GM12891 (cell line): ENCODE measurements around the gene TSC22D1.
"Not testable (repeated sequence)": the region's sequence is repeated elsewhere in the genome, so short reads cannot be mapped to it uniquely, and the experiment has no call there.

Experiments
- DNase-seq: peaks from one replicate; pipeline ENCODE4 v3.0.0; 2011; ENCODE audit warnings: low spot score; ENCODE audit not compliant: insufficient read length
- FAIRE-seq: peaks from 2 replicates; lab custom pipeline; 2011; peaks lifted over from hg19 to GRCh38; lab: Jason Lieb, UNC
- PAX5 ChIP-seq: IDR thresholded peaks from 2 replicates; pipeline ENCODE4 v1.6.1; 2011; ENCODE audit warnings: low read length, moderate library complexity, mild to moderate bottlenecking; ENCODE audit not compliant: insufficient read depth, severe bottlenecking
- POLR2A ChIP-seq: IDR thresholded peaks from 2 replicates; pipeline ENCODE4 v1.6.1; 2011; ENCODE audit warnings: low read depth, low read length, control low read depth
- POLR2AphosphoS5 ChIP-seq: IDR thresholded peaks from 2 replicates; pipeline ENCODE4 v1.6.1; 2011; ENCODE audit warnings: low read depth, low read length, control low read depth
- POU2F2 ChIP-seq: IDR thresholded peaks from 2 replicates; pipeline ENCODE4 v1.6.1; 2011; ENCODE audit warnings: low read depth, mild to moderate bottlenecking, control low read depth, low read length, moderate library complexity
- SPI1 ChIP-seq: IDR thresholded peaks from 2 replicates; pipeline ENCODE4 v1.6.1; 2011; ENCODE audit warnings: low read depth, low read length, control low read depth
- TAF1 ChIP-seq: IDR thresholded peaks from 2 replicates; pipeline ENCODE4 v1.6.1; 2011; ENCODE audit warnings: low read depth, low read length, control low read depth

TSC22D1 gene

GRCh38 chr13:44574466-44574855, 1.7 kb downstream of the TSC22D1 start:
- FAIRE-seq, result peak; percentile 71
- DNase-seq, result no peak
- TF ChIP-seq POU2F2, result no peak

GRCh38 chr13:44573790-44574465, 2.2 kb downstream of the TSC22D1 start:
- DNase-seq (no peak), FAIRE-seq (no peak)
- no peak for TF ChIP-seq SPI1
- TF ChIP-seq POLR2AphosphoS5, result no peak
- TF ChIP-seq POLR2A, result no peak
- TF ChIP-seq TAF1, result no peak
- TF ChIP-seq PAX5, result no peak
- no peak for TF ChIP-seq POU2F2

- TF ChIP-seq POLR2AphosphoS5 (no peak), PAX5 (no peak), POU2F2 (no peak), SPI1 (no peak), TAF1 (no peak), POLR2A (no peak)
- FAIRE-seq (no peak), DNase-seq (no peak)
Measured at GRCh38 chr13:44573071-44573470, 3.1 kb downstream of the TSC22D1 start.

DNA sequence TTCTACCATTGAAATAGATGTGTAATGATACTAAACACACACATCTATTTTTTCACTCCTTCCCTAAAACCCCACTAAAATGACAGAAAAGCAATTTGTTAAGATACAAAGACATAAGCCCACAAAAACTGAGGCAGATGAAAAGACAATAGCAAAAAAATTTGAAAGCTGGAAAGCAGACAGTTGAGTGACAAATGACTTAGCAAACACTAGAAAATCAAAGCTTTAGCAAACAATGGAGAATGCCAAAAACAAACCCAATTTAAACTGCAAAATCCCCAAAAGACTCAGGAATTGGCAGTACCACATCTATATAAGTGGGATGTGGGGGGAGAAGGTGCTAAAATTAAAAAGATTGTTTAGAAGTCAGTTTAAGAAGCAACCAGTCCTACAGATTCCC, 9.5 kb downstream of the TSC22D1 start:
- FAIRE-seq (no peak), DNase-seq (no peak)
- no peak for TF ChIP-seq TAF1
- TF ChIP-seq PAX5, result no peak

- TF ChIP-seq SPI1 (no peak), PAX5 (no peak), POLR2AphosphoS5 (no peak), TAF1 (no peak), POU2F2 (no peak), POLR2A (no peak)
- FAIRE-seq, result no peak
- DNase-seq, result no peak
Measured at GRCh38 chr13:44565881-44566280, 10.2 kb downstream of the TSC22D1 start.

DNA sequence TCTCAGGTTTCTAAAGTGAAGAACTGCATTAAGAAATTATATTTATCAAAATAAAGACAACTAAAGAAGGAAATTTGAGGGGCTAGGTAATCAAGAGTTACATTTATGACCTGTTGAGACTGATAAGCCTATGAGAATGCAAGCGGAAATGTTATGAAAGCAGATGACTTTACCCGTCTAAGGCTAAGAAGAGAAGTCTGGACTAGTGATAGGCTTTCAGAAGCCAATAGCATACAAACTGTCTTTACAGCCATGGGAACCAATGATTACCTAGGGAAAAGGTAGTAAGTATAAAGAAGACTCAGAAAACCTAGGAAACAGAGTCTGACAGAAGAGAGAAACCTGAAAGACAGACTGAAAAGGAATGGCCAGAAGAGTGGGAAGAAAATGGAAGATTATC, 11.2 kb downstream of the TSC22D1 start:
- no peak for TF ChIP-seq TAF1
- TF ChIP-seq POLR2A, result no peak
- no peak for TF ChIP-seq SPI1
- no peak for TF ChIP-seq POLR2AphosphoS5
- TF ChIP-seq POU2F2, result no peak
- no peak for TF ChIP-seq PAX5
- no peak for FAIRE-seq
- DNase-seq, result no peak

GRCh38 chr13:44562853-44563252, 13.3 kb downstream of the TSC22D1 start:
- FAIRE-seq, DNase-seq: not testable (repeated sequence)

GRCh38 chr13:44561351-44561750, 14.8 kb downstream of the TSC22D1 start:
- DNase-seq (no peak), FAIRE-seq (no peak)
- TF ChIP-seq PAX5 (no peak), POLR2AphosphoS5 (no peak), TAF1 (no peak), SPI1 (no peak), POU2F2 (no peak), POLR2A (no peak)

DNA sequence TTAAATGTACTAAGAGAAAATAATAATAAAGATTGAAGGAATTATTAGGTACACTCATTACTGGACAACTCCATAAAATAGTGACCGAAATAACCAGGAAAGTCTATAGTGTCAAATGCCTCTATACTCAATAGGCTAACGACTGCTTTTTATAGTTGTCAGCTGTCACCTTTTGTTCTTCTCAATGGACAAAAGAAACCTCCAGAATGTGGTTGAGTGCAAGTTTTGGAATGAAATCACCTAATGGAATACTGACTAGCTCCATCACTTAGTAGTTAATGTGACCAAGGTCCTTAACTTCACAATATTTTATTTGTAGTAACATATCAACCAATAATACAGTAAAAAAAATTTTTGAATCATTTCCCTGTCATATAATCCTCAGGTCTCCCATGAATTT, 18.1 kb downstream of the TSC22D1 start:
- FAIRE-seq, result no peak
- DNase-seq, result no peak
- TF ChIP-seq POLR2AphosphoS5, result no peak
- TF ChIP-seq POU2F2, result no peak
- no peak for TF ChIP-seq TAF1
- TF ChIP-seq SPI1, result no peak
- TF ChIP-seq POLR2A, result no peak
- TF ChIP-seq PAX5, result no peak

DNA sequence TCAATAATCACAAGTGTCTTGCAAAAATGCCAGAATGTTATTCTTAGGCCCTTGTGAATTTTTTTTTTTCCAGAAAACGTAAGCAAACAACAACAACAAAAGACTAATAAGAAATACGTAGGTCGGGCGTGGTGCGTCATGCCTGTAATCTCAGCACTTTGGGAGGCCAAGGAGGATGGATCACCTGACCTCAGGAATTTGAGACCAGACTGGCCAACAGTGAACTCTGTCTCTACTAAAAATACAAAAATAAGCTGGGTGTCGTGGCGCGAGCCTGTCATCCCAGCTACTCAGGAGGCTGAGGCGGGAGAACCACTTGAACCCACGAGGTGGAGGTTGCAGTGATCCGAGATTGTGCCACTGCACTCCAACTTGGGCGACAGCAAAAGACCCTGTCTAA, 20.9 kb downstream of the TSC22D1 start:
- TF ChIP-seq POLR2A (no peak), TAF1 (no peak), PAX5 (no peak), POU2F2 (no peak), SPI1 (no peak), POLR2AphosphoS5 (no peak)
- DNase-seq (no peak), FAIRE-seq (no peak)

DNA sequence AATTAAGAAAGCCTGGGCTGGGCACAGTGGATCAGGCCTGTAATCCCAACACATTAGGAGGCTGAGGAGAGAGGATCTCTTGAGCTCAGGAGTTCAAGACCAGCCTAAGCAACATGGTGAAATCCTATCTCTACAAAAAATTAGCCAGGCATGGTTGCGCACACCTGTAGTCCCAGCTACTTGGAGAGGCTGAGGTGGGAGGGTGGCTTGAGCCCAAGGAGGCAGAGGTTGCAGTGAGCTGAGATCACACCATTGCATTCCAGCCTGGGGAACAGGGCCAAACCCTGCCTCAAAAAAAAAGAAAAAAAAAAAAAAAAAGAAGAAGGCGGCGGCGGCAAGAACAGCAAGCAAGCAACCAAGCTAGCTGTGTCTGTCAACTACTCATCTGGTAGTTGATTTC, 26.7 kb downstream of the TSC22D1 start:
- TF ChIP-seq POU2F2 (no peak), POLR2AphosphoS5 (no peak), TAF1 (no peak), SPI1 (no peak), POLR2A (no peak), PAX5 (no peak)
- DNase-seq, result no peak
- FAIRE-seq, result no peak
